ENCODE data around the gene TDP2. TPM values are rescaled to one million over a fixed set of nuclear protein-coding genes. Genes with fewer than 3 reads are reported as not detected.
"Not testable (repeated sequence)": the region's sequence is repeated elsewhere in the genome, so short reads cannot be mapped to it uniquely, and the experiment has no call there.

TDP2 gene
- polyA plus RNA-seq, 1 experiment, result 16.8 TPM

DNA sequence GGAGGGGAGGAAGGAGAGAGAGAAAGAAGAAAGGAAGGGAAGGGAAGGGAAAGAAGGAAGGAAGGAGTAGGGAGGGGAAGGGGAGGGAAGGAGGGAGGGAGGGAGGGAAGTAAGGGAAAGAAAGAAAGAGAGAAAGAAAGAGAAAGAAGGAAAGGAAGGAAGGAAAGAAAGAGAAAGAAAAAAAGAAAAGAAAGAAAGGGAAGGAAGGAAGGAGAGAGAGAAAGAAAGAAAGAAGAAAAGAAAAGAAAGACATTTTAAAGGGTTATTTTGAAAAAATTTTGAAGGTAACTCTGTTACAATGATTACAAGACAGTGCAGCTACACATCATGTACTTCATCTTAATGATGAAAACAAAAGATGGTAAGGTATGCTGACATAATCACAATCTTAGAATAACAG is 24.6 kb downstream of the TDP2 start:
- POLR2A ChIA-PET, result no interaction called here
- no peak for DNase-seq (ENCODE audit: low read depth)
- TF ChIP-seq, protein P1, sequence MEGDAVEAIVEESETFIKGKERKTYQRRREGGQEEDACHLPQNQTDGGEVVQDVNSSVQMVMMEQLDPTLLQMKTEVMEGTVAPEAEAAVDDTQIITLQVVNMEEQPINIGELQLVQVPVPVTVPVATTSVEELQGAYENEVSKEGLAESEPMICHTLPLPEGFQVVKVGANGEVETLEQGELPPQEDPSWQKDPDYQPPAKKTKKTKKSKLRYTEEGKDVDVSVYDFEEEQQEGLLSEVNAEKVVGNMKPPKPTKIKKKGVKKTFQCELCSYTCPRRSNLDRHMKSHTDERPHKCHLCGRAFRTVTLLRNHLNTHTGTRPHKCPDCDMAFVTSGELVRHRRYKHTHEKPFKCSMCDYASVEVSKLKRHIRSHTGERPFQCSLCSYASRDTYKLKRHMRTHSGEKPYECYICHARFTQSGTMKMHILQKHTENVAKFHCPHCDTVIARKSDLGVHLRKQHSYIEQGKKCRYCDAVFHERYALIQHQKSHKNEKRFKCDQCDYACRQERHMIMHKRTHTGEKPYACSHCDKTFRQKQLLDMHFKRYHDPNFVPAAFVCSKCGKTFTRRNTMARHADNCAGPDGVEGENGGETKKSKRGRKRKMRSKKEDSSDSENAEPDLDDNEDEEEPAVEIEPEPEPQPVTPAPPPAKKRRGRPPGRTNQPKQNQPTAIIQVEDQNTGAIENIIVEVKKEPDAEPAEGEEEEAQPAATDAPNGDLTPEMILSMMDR (IDR thresholded peaks at IDR 0.05; ENCODE audit: insufficient read depth, low read depth, low read length), result no peak

DNA sequence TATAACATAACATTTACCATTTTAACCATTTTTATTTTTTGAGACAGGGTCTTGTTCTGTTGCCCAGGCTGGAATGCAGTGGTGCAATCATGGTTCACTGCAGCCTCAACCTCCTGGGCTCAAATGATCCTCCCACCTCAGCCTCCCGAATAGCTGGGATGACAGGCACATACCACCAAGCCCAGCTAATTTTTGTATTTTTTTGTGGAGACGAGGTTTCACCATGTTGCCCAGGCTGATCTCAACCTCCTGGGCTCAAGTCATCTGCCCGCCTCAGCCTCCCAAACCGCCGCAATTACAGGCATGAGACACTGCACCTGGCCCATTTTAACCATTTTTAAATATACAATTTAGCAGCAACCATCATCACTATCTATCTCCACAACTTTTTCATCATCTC is 26.1 kb downstream of the TDP2 start:
- H3K36me3 ChIP-seq (ENCODE audit: control insufficient read depth, insufficient read depth, low read length); H3K27me3 ChIP-seq (ENCODE audit: control insufficient read depth, insufficient read depth, low read length); CTCF ChIA-PET; DNase-seq (ENCODE audit: low read depth); POLR2A ChIA-PET; H3K4me3 ChIP-seq (ENCODE audit: low read depth, low read length): not testable (repeated sequence)

More for the DNA sequence above, 24.6 kb downstream of the TDP2 start:
- peaks cover 7% of the 10 kb centered on the region; the same call in 1 of the 2 replicates for H3K27me3 ChIP-seq (ENCODE audit: control insufficient read depth, insufficient read depth, low read length)
- CTCF ChIA-PET, result interaction anchor here (1.5 kb wide), 1 partner anchor 61 kb away, joined by 3 read pairs; no protein-coding TSS in a partner anchor
- no peaks in the 10 kb centered on the region for H3K36me3 ChIP-seq (ENCODE audit: control insufficient read depth, insufficient read depth, low read length)
- H3K4me3 ChIP-seq (ENCODE audit: low read depth, low read length), result no peak overlapping the region

DNA sequence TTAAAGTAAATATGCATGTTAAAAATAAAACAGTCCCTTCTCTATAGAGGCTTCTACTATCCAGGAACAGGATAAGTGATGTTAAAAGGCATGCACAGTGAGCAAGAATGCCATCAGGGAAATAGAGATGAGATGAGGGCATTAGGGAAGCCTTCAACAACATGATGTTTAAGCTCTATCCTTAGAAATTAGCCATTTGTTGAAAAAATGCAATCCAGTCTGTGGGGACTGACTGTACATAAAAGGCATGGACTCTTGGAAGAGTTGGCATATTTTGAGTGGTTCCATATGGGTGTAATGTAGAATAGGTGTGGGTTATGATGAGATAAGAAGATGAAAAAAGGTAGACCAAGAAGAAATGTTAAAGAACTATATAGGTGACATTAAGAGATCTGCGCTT is 26.5 kb downstream of the TDP2 start:
- TF ChIP-seq, protein P1 (IDR thresholded peaks at IDR 0.05; ENCODE audit: insufficient read depth, low read depth, low read length), result no peak
- CTCF ChIA-PET, result no interaction called here
- Histone ChIP-seq H3K4me3 (ENCODE audit: low read depth, low read length) (no peak overlapping the region), H3K27me3 (ENCODE audit: control insufficient read depth, insufficient read depth, low read length) (peaks cover 8% of the 10 kb centered on the region), H3K36me3 (ENCODE audit: control insufficient read depth, insufficient read depth, low read length) (no peaks in the 10 kb centered on the region)
- DNase-seq (ENCODE audit: low read depth), result no peak
- POLR2A ChIA-PET, result no interaction called here

DNA sequence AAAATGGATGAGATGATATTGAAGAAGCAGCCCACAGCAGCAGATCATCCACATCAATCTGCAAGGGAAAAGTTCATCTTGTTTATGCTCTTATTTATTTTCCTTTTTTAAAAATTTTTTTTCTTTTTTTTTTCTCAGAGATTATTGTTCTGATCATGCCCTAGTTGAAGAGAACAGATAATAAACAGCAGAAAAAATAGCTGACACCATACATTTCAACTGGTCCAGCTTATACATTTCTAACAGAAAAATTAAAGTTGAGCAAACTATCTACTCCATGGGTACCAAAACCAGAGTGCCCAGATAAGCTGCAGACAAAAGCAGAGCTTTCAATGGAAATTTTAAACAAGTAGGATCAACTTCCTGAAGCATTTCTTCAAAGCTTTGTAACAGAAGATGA is 30.0 kb downstream of the TDP2 start:
- Histone ChIP-seq H3K27me3 (ENCODE audit: control insufficient read depth, insufficient read depth, low read length) (peaks cover 4% of the 10 kb centered on the region), H3K4me3 (ENCODE audit: low read depth, low read length) (no peak overlapping the region), H3K36me3 (ENCODE audit: control insufficient read depth, insufficient read depth, low read length) (no peaks in the 10 kb centered on the region)
- DNase-seq (ENCODE audit: low read depth), result no peak
- TF ChIP-seq, protein P1 (IDR thresholded peaks at IDR 0.05; ENCODE audit: insufficient read depth, low read depth, low read length), result no peak
- ChIA-PET CTCF (interaction anchor here (0.6 kb wide), 1 partner anchor 142 kb away, joined by 3 read pairs; no protein-coding TSS in a partner anchor), POLR2A (no interaction called here)

DNA sequence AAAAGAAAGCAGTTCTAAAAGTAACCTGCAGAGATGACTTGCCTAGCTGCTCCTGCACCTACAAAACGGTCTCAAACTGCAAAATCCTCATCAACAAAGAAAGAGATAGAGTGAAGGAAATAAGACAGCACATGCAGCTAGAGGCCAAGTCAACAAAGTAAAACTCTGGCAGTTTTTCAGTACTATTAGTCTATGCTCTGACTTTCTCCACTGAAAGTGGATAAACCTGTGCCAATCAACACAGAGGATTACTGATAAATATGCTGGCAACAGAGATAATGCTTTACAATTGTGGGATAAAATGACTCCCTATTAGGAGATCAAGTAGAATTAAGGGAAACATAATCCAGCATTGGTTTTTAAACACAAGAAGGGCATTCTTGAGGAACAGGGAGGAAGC is 34.1 kb downstream of the TDP2 start:
- Histone ChIP-seq H3K36me3 (ENCODE audit: control insufficient read depth, insufficient read depth, low read length) (no peaks in the 10 kb centered on the region), H3K4me3 (ENCODE audit: low read depth, low read length) (no peak overlapping the region), H3K27me3 (ENCODE audit: control insufficient read depth, insufficient read depth, low read length) (peaks cover 4% of the 10 kb centered on the region)
- TF ChIP-seq, protein P1 (IDR thresholded peaks at IDR 0.05; ENCODE audit: insufficient read depth, low read depth, low read length), result no peak
- POLR2A ChIA-PET, result no interaction called here
- CTCF ChIA-PET, result no interaction called here
- DNase-seq (ENCODE audit: low read depth), result no peak

DNA sequence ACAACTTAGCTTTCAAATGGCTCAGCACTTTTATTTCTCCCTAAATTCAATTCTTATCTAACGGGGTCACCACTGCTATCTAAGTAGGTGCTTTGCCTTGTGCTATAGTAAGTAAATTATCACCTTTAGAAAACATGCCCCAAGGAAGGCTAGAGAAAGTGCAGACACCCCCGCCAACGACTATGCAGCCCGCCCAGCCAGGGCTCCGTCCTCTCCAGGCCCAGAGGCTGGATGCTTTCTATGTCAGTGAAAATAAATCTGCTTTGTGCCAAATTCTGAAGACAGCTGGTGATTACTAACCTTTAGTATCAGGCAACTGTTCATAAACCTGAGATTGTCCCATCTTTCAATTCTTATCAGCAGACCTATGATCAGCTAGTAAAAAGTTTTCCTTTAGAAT is 35.0 kb downstream of the TDP2 start:
- TF ChIP-seq, protein P1 (IDR thresholded peaks at IDR 0.05; ENCODE audit: insufficient read depth, low read depth, low read length), result no peak
- POLR2A ChIA-PET, result no interaction called here

More for the DNA sequence above, 35.0 kb downstream of the TDP2 start:
- Histone ChIP-seq H3K4me3 (ENCODE audit: low read depth, low read length) (no peak overlapping the region), H3K36me3 (ENCODE audit: control insufficient read depth, insufficient read depth, low read length) (no peaks in the 10 kb centered on the region), H3K27me3 (ENCODE audit: control insufficient read depth, insufficient read depth, low read length) (peaks cover 2% of the 10 kb centered on the region)
- CTCF ChIA-PET, result no interaction called here
- no peak for DNase-seq (ENCODE audit: low read depth)
